Activated CD4-positive, alpha-beta T cell treated with anti-CD3 and anti-CD28 coated beads, Interleukin-2, amount 50 U/mL, for 4 hours (primary cell): ENCODE results near the gene SLC17A4.

Experiments used
- DNase-seq, 2 experiments: peaks; one replicate each; pipeline ENCODE4 v3.0.0-alpha.2; 2020

Gene SLC17A4

DNA sequence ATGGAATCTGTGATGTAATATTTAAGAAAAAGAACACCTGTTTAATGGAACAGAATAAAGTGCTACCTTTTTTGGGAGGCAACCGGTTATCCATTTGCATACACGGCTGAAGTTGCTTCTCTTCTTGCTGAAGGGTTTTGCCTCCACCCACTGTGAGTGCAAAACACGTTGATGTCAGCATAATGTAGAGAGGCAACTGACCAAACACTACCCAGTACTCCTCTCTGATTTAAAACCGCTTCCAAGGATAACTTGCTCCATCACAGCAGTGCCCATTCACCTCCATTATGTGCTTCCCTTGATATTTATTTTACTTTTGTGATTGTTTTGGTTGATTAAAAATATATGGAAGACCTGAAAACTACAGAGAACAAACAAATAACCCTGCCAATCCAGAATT, 75.9 kb downstream of the SLC17A4 start:
- no peak for DNase-seq
